Transverse colon (tissue), 4 donors: ENCODE measurements around the gene SCML1. TPM values are rescaled to one million over a fixed set of nuclear protein-coding genes. Genes with fewer than 3 reads are reported as not detected.

Experiments used
- DNase-seq: peaks from one replicate; pipeline ENCODE4 v3.0.0-alpha.2; 2019
- H3K27ac ChIP-seq, 4 donors: fragments of 200-600 bp; sonication (generic); 2 replicates each; pipeline ENCODE4 v1.5.1; 2016 to 2018; ENCODE audit warnings: inconsistent platforms in 4 of 4
- H3K27me3 ChIP-seq: fragments of 200-600 bp; sonication (generic); 2 replicates; pipeline ENCODE4 v1.5.1; 2017; ENCODE audit warnings: inconsistent platforms
- H3K36me3 ChIP-seq, 4 donors: fragments of 200-600 bp; sonication (generic); 2 replicates each; pipeline ENCODE4 v1.5.1; 2017 to 2019; ENCODE audit warnings: inconsistent platforms in 4 of 4
- H3K4me1 ChIP-seq, 4 donors: fragments of 200-600 bp; sonication (generic); 2 replicates each; pipeline ENCODE4 v1.5.1; 2017 to 2020; ENCODE audit warnings: inconsistent platforms in 4 of 4
- H3K4me3 ChIP-seq, 4 donors: fragments of 200-600 bp; sonication (generic); 1 replicate in 1 of 4; 2 replicates in 3 of 4; pipeline versions ENCODE4 v1.5.1 to v1.6.1; 2017 to 2019; ENCODE audit warnings: inconsistent platforms in 4 of 4
- H3K9me3 ChIP-seq, 2 donors: fragments of 200-600 bp; sonication (generic); 2 replicates each; pipeline ENCODE4 v1.5.1; 2017 to 2019; ENCODE audit warnings: inconsistent platforms in 2 of 2
- EP300 ChIP-seq: sonication (generic); formaldehyde crosslinking; IDR thresholded peaks from one replicate; pipeline ENCODE4 v1.6.1; 2017; ENCODE audit warnings: antibody characterized with exemption, low read depth
- POLR2A ChIP-seq: fragments of 450-650 bp; IDR thresholded peaks from one replicate; pipeline ENCODE4 v1.6.1; 2016; ENCODE audit warnings: antibody characterized with exemption, mild to moderate bottlenecking, moderate library complexity
- POLR2AphosphoS5 ChIP-seq, 3 donors: sonication (generic); formaldehyde crosslinking; IDR thresholded peaks; one replicate each; pipeline ENCODE4 v1.6.1; 2016; ENCODE audit warnings: antibody characterized with exemption in 3 of 3
- WGBS, 2 donors: methylation state at CpG; one replicate each; pipeline ENCODE4 v1.1.5; 2018; ENCODE audit warnings: low coverage in 1 of 2; 5-methylcytosine and 5-hydroxymethylcytosine counted together
- in situ Hi-C, 4 donors: fragments of 200-750 bp; cut with MboI; loops; one replicate each; pipeline versions ENCODE4 v1.15.0 to v1.15.1; 2017; ENCODE audit warnings: low sequenced_read_pairs in 3 of 4, low pct_ligation_motif_present in 1 of 4, low pct_unique_long_range_greater_than_20kb in 1 of 4
- intact Hi-C: fragments of 100-400 bp; cut with DNase I; formaldehyde crosslinking; loops from one replicate; pipeline ENCODE4 v1.15.1; 2023; ENCODE audit warnings: low total_unique reads
- total RNA-seq, 4 donors: library from RNA; depleted of rRNA; stranded (reverse); fragments of >200 nt; gene quantifications; one replicate each; pipeline ENCODE4 v1.1.0, GENCODE V29; 2016
- TF ChIP-seq, protein P1 (sequence below), 5 experiments: fragments of 200-600 bp in 3 of 5; fragments of 450-650 bp in 2 of 5; sonication (generic) in 3 of 5; IDR thresholded peaks; 1 replicate in 2 of 5; 2 replicates in 3 of 5; pipeline ENCODE4 v1.5.1; 2016 to 2017; ENCODE audit warnings: antibody characterized with exemption in 5 of 5, inconsistent platforms in 3 of 5, mild to moderate bottlenecking in 2 of 5, moderate library complexity in 1 of 5

Gene SCML1
- total RNA-seq, 4 donors from 2014 or later, result 9.7 to 21.1 (median 13.8) TPM

DNA sequence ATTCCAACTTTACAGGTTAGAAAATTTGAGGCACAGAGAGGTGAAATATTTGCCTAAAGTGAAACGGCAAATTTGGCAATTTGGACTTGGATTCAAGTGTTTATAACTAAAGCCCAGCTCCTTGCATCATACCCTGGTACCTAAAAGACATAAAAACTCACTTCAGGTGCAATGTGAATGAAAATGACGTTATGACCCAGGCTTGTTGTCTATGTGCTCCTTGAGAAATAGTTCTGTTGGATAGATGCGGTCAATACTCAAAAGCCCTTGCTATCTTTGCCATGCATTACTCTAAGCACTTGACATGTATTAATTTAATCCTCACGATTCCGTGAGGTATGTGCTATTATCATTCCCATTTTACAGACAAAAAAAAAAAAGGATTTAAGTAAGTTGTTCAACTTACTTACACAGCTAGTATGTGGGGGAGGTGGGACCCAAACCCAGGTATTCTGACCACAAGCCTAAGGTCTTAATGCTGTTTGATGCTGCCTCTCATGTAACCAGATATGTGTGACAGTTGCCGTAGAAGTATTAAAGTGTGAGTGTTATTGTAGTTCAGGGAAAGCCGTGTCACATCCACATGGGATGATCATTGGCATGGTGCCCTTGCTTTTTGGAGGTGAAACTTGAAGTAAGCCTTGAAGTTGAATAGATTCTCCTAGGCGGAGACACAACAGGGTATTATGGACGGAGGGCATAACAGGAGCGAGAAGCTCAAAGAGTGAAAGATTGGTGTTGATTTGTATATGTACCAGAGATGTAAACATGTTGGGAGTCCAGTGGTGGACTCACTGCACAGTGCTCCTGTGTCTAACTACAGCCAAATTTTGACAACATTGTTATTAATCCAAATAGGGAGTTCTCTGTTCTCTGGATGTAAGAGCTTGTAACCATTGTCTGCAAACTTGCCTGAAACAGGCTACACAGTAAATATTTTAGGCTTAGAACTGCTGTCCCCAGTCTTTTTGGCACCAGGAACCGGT lies 3.1 kb downstream of the SCML1 start:
- TF ChIP-seq EP300, result no peak
- TF ChIP-seq, protein P1, sequence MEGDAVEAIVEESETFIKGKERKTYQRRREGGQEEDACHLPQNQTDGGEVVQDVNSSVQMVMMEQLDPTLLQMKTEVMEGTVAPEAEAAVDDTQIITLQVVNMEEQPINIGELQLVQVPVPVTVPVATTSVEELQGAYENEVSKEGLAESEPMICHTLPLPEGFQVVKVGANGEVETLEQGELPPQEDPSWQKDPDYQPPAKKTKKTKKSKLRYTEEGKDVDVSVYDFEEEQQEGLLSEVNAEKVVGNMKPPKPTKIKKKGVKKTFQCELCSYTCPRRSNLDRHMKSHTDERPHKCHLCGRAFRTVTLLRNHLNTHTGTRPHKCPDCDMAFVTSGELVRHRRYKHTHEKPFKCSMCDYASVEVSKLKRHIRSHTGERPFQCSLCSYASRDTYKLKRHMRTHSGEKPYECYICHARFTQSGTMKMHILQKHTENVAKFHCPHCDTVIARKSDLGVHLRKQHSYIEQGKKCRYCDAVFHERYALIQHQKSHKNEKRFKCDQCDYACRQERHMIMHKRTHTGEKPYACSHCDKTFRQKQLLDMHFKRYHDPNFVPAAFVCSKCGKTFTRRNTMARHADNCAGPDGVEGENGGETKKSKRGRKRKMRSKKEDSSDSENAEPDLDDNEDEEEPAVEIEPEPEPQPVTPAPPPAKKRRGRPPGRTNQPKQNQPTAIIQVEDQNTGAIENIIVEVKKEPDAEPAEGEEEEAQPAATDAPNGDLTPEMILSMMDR (IDR thresholded peaks at IDR 0.05), result no peak
- no peak for TF ChIP-seq POLR2AphosphoS5 (IDR thresholded peaks at IDR 0.05)
- TF ChIP-seq POLR2A, result no peak
- WGBS, 2 donors, result 54 to 62% methylated on average over 4 to 11 of the region's 11 CpGs
- intact Hi-C loops, result no loop called here
- Histone ChIP-seq H3K4me1 (peaks cover 0 to 4% (median 3%) of the 10 kb centered on the region in 4 donors), H3K9me3 (no peaks in the 10 kb centered on the region), H3K36me3 (no peaks in the 10 kb centered on the region), H3K4me3 (no peak overlapping the region), H3K27ac (peak overlapping the region in 3 of 4 donors; percentile 7 to 29 (median 28)), H3K27me3 (no peaks in the 10 kb centered on the region)
- in situ Hi-C loops, result loop anchor here in 1 of 4 donors (25.0 kb wide), 1 partner anchor 1597 kb away; the partner anchor contains the start of gene PDHA1
- no peak for DNase-seq

DNA sequence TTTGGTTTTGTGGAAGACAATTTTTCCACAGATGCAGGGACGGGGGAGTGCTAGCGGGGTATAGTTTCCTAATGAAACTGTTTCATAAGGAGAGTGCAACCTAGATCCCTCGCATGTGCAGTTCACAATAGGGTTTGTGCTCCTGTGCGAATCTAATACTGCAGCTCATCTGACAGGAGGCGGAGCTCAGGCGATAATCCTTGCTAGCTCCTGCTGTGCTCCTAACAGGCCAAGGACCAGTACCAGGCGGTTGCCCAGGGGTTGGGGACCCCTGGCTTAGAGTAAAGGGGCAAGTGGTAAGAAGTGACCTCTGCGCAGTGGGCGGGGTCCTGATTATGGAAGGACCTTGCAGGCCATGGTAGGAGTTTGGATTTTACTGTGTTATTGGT lies 3.8 kb downstream of the SCML1 start:
- no peaks in the 10 kb centered on the region for H3K9me3 ChIP-seq
- no peaks in the 10 kb centered on the region for H3K27me3 ChIP-seq
- H3K4me3 ChIP-seq, result no peak overlapping the region
- no peaks in the 10 kb centered on the region for H3K36me3 ChIP-seq
- intact Hi-C loops, result no loop called here
- H3K4me1 ChIP-seq, result peaks cover 0 to 4% (median 3%) of the 10 kb centered on the region in 4 donors
- in situ Hi-C loops, result loop anchor here in 1 of 4 donors (25.0 kb wide), 1 partner anchor 1596 kb away; the partner anchor contains the start of gene PDHA1
- TF ChIP-seq POLR2AphosphoS5 (IDR thresholded peaks at IDR 0.05) (no peak), POLR2A (no peak), EP300 (no peak)
- TF ChIP-seq, protein P1 (IDR thresholded peaks at IDR 0.05), result no peak
- peak; percentile 22 for DNase-seq
- WGBS, 2 donors, result 57% methylated on average over 9 of the region's 9 CpGs; no CpG with 5 or more reads in 1 of the 2 donors
- H3K27ac ChIP-seq, result peak overlapping the region in 3 of 4 donors; percentile 7 to 29 (median 28)

DNA sequence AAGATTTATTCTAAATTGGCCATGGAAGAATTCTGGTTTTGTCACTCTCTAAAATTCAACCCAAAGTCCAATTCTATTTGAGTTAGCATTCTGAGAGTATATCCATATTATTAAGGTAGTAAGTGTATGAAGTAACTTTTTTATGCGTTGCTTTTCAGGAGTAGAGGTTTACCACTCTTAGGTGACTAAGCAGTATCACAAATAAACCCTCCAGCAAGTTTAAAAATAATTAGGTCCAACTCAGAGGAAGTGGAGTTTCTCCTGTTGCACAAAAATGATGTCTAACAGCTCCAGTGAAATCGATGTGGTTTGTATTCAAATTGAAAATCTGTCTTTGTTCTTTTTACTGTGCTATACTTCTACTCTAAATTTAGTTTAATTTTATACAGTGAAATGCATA lies 6.6 kb downstream of the SCML1 start:
- Histone ChIP-seq H3K9me3 (no peaks in the 10 kb centered on the region), H3K4me1 (peaks cover 0 to 3% (median 2%) of the 10 kb centered on the region in 4 donors), H3K27ac (no peak overlapping the region), H3K36me3 (no peaks in the 10 kb centered on the region), H3K4me3 (no peak overlapping the region), H3K27me3 (no peaks in the 10 kb centered on the region)
- 20 to 40% methylated on average over 1 to 2 of the region's 2 CpGs for WGBS, 2 donors
- in situ Hi-C loops (loop anchor here in 1 of 4 donors (25.0 kb wide), 1 partner anchor 1593 kb away; the partner anchor contains the start of gene PDHA1), intact Hi-C loops (no loop called here)
- DNase-seq, result no peak
- TF ChIP-seq EP300, result no peak
- no peak for TF ChIP-seq POLR2A
- TF ChIP-seq, protein P1 (IDR thresholded peaks at IDR 0.05), result no peak
- no peak for TF ChIP-seq POLR2AphosphoS5 (IDR thresholded peaks at IDR 0.05)

DNA sequence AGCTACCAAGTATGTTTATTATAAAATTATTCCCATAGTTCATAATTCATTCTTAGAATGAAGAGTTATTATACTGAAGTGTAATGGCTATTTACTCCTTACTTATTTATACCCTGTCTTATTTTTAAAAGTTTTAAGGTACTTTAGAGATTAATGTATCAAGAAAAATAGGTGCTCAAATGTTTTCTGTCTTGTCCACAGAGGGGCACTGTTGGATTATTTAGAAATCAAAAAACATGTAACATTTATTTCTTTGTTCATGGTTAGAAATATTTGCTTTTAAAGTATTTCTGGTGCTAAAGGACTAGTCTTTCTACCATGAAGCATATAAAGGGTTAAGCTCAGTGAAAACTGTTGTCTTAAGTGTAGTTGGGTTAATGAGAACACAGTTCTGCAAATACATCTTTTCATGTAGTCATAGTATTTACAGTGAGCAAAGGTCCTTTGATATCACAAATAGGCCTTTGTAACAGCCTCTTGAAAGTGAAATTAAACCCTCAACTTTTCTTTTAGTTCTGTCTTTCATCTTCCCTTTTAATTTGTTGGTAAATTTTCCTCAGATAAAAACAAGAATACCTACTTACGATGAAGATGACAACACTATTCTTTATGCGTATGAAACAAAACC lies 7.7 kb downstream of the SCML1 start:
- 31 to 50% methylated on average over 2 of the region's 2 CpGs for WGBS, 2 donors
- DNase-seq, result no peak
- intact Hi-C loops (loop anchor here (5.0 kb wide), 1 partner anchor 1142 kb away; no protein-coding TSS in a partner anchor), in situ Hi-C loops (loop anchor here in 1 of 4 donors (25.0 kb wide), 1 partner anchor 1592 kb away; the partner anchor contains the start of gene PDHA1)
- TF ChIP-seq POLR2AphosphoS5 (IDR thresholded peaks at IDR 0.05) (no peak), POLR2A (no peak), EP300 (no peak)
- TF ChIP-seq, protein P1 (IDR thresholded peaks at IDR 0.05), result peak in 4 of 5 experiments; percentile 10 to 29 (median 16)
- Histone ChIP-seq H3K9me3 (no peaks in the 10 kb centered on the region), H3K4me3 (no peak overlapping the region), H3K36me3 (no peaks in the 10 kb centered on the region), H3K27ac (no peak overlapping the region), H3K27me3 (no peaks in the 10 kb centered on the region), H3K4me1 (peaks cover 0 to 3% (median 1%) of the 10 kb centered on the region in 4 donors)
